GM21526 (cell line): Measurements from ENCODE around the gene TRIM33.
"Not testable (repeated sequence)": the region's sequence is repeated elsewhere in the genome, so short reads cannot be mapped to it uniquely, and the experiment has no call there.

Source experiments
- ATAC-seq: cut with Tn5 transposase; IDR thresholded peaks from one replicate; pipeline ENCODE4 v1.9.1; 2021; ENCODE audit warnings: moderate library complexity; ENCODE audit not compliant: unreplicated experiment, low FRiP score

Gene TRIM33

GRCh38 chr1:114468710-114469468 lies 42.1 kb downstream of the TRIM33 start:
- ATAC-seq: no peak

- no peak for ATAC-seq
These were observed 43.0 kb downstream of the TRIM33 start for GRCh38 chr1:114468047-114468446.

GRCh38 chr1:114467491-114467890 lies 43.5 kb downstream of the TRIM33 start:
- ATAC-seq: no peak

GRCh38 chr1:114466334-114467014 lies 44.5 kb downstream of the TRIM33 start:
- no peak for ATAC-seq

- no peak for ATAC-seq
These were observed 48.0 kb downstream of the TRIM33 start for GRCh38 chr1:114462963-114463362.

- no peak for ATAC-seq
These were observed 48.7 kb downstream of the TRIM33 start for GRCh38 chr1:114462341-114462740.

- ATAC-seq: no peak
These were observed 52.7 kb downstream of the TRIM33 start for GRCh38 chr1:114458237-114458777.

- no peak for ATAC-seq
These were observed 53.2 kb downstream of the TRIM33 start for GRCh38 chr1:114457675-114458236.

- no peak for ATAC-seq
These were observed 54.4 kb downstream of the TRIM33 start for GRCh38 chr1:114456586-114456985.

GRCh38 chr1:114455102-114455785 lies 55.8 kb downstream of the TRIM33 start:
- no peak for ATAC-seq

- ATAC-seq: no peak
These were observed 56.5 kb downstream of the TRIM33 start for GRCh38 chr1:114454539-114454938.

GRCh38 chr1:114453361-114453784 lies 57.6 kb downstream of the TRIM33 start:
- no peak for ATAC-seq

GRCh38 chr1:114448370-114449036 lies 62.5 kb downstream of the TRIM33 start:
- ATAC-seq: no peak

GRCh38 chr1:114446198-114446597 lies 64.8 kb downstream of the TRIM33 start:
- no peak for ATAC-seq

- ATAC-seq: not testable (repeated sequence)
These were observed 67.8 kb downstream of the TRIM33 start for GRCh38 chr1:114443226-114443625.

- ATAC-seq: no peak
These were observed 69.7 kb downstream of the TRIM33 start for GRCh38 chr1:114441332-114441731.

- no peak for ATAC-seq
These were observed 71.6 kb downstream of the TRIM33 start for GRCh38 chr1:114439369-114439768.

- ATAC-seq: no peak
These were observed 73.2 kb downstream of the TRIM33 start for GRCh38 chr1:114437812-114438211.

- no peak for ATAC-seq
These were observed 74.2 kb downstream of the TRIM33 start for GRCh38 chr1:114436799-114437198.

- no peak for ATAC-seq
These were observed 75.8 kb downstream of the TRIM33 start for GRCh38 chr1:114435088-114435715.
